ENCODE measurements around the gene TOE1.

The TOE1 gene

GRCh38 chr1:45335855-45336324 lies 4.1 kb upstream of the TOE1 start:
- Histone ChIP-seq H2AFZ (ENCODE audit: low read depth, low read length) (no peak overlapping the region), H3K79me2 (ENCODE audit: low read length) (peaks cover 20% of the 10 kb centered on the region), H3K27ac (ENCODE audit: low read length) (no peak overlapping the region), H3K4me1 (ENCODE audit: low read length) (peaks cover 4% of the 10 kb centered on the region), H3K4me3 (ENCODE audit: low read length) (no peak overlapping the region), H3K4me2 (ENCODE audit: low read length) (no peak overlapping the region), H3K36me3 (replicated peaks; ENCODE audit: low read depth, low read length) (peaks cover 11% of the 10 kb centered on the region), H3K27me3 (ENCODE audit: low read depth, low read length) (no peaks in the 10 kb centered on the region), H3K9ac (ENCODE audit: low read length) (no peak overlapping the region), H4K20me1 (ENCODE audit: insufficient read depth, low read length) (no peaks in the 10 kb centered on the region), H3K9me3 (ENCODE audit: insufficient read depth, low read length) (no peaks in the 10 kb centered on the region)
- no peak for TF ChIP-seq EZH2phosphoT487 (IDR thresholded peaks at IDR 0.05; ENCODE audit: low read depth)

GRCh38 chr1:45337630-45338325 lies 2.2 kb upstream of the TOE1 start:
- Histone ChIP-seq H2AFZ (ENCODE audit: low read depth, low read length) (no peak overlapping the region), H3K27ac (ENCODE audit: low read length) (no peak overlapping the region), H3K36me3 (replicated peaks; ENCODE audit: low read depth, low read length) (peaks cover 16% of the 10 kb centered on the region), H3K9ac (ENCODE audit: low read length) (no peak overlapping the region), H3K4me3 (ENCODE audit: low read length) (no peak overlapping the region), H3K9me3 (ENCODE audit: insufficient read depth, low read length) (no peaks in the 10 kb centered on the region), H3K79me2 (ENCODE audit: low read length) (peaks cover 33% of the 10 kb centered on the region), H3K27me3 (ENCODE audit: low read depth, low read length) (no peaks in the 10 kb centered on the region), H3K4me2 (ENCODE audit: low read length) (no peak overlapping the region), H4K20me1 (ENCODE audit: insufficient read depth, low read length) (no peaks in the 10 kb centered on the region), H3K4me1 (ENCODE audit: low read length) (peaks cover 9% of the 10 kb centered on the region)
- TF ChIP-seq CTCF (IDR thresholded peaks at IDR 0.05; ENCODE audit: low read depth, low read length) = no peak
- no peak for TF ChIP-seq EZH2phosphoT487 (IDR thresholded peaks at IDR 0.05; ENCODE audit: low read depth)

- TF ChIP-seq CTCF (IDR thresholded peaks at IDR 0.05; ENCODE audit: low read depth, low read length) (no peak), EZH2phosphoT487 (IDR thresholded peaks at IDR 0.05; ENCODE audit: low read depth) (no peak)
- Histone ChIP-seq H3K36me3 (replicated peaks; ENCODE audit: low read depth, low read length) (peaks cover 20% of the 10 kb centered on the region), H3K9ac (ENCODE audit: low read length) (peak overlapping the region; percentile 87), H3K4me2 (ENCODE audit: low read length) (peak overlapping the region; percentile 89), H3K27me3 (ENCODE audit: low read depth, low read length) (no peaks in the 10 kb centered on the region), H3K27ac (ENCODE audit: low read length) (peak overlapping the region; percentile 80), H3K79me2 (ENCODE audit: low read length) (peaks cover 33% of the 10 kb centered on the region), H3K9me3 (ENCODE audit: insufficient read depth, low read length) (no peaks in the 10 kb centered on the region), H3K4me1 (ENCODE audit: low read length) (peaks cover 9% of the 10 kb centered on the region), H2AFZ (ENCODE audit: low read depth, low read length) (no peak overlapping the region), H3K4me3 (ENCODE audit: low read length) (peak overlapping the region; percentile 86), H4K20me1 (ENCODE audit: insufficient read depth, low read length) (no peaks in the 10 kb centered on the region)
Observed at GRCh38 chr1:45340816-45341466, 971 bp downstream of the TOE1 start.

GRCh38 chr1:45344499-45344898 lies 4.5 kb downstream of the TOE1 start:
- Histone ChIP-seq H3K36me3 (replicated peaks; ENCODE audit: low read depth, low read length) (peaks cover 12% of the 10 kb centered on the region), H3K4me2 (ENCODE audit: low read length) (no peak overlapping the region), H3K9me3 (ENCODE audit: insufficient read depth, low read length) (no peaks in the 10 kb centered on the region), H3K27ac (ENCODE audit: low read length) (no peak overlapping the region), H4K20me1 (ENCODE audit: insufficient read depth, low read length) (no peaks in the 10 kb centered on the region), H3K9ac (ENCODE audit: low read length) (no peak overlapping the region), H3K27me3 (ENCODE audit: low read depth, low read length) (no peaks in the 10 kb centered on the region), H3K4me1 (ENCODE audit: low read length) (peaks cover 6% of the 10 kb centered on the region; the same call in 1 of the 2 replicates), H2AFZ (ENCODE audit: low read depth, low read length) (no peak overlapping the region), H3K79me2 (ENCODE audit: low read length) (peaks cover 24% of the 10 kb centered on the region), H3K4me3 (ENCODE audit: low read length) (no peak overlapping the region)
- TF ChIP-seq EZH2phosphoT487 (IDR thresholded peaks at IDR 0.05; ENCODE audit: low read depth) = no peak
- no peak for TF ChIP-seq CTCF (IDR thresholded peaks at IDR 0.05; ENCODE audit: low read depth, low read length)

Measured in OCI-LY3 (cell line).